HG02938 (cell line): ENCODE data around the gene BOD1L1.

Experiments
- ATAC-seq: cut with Tn5 transposase; IDR thresholded peaks from one replicate; pipeline ENCODE4 v1.9.1; 2021; ENCODE audit warnings: mild to moderate bottlenecking, moderate library complexity; ENCODE audit not compliant: unreplicated experiment

The BOD1L1 gene

DNA sequence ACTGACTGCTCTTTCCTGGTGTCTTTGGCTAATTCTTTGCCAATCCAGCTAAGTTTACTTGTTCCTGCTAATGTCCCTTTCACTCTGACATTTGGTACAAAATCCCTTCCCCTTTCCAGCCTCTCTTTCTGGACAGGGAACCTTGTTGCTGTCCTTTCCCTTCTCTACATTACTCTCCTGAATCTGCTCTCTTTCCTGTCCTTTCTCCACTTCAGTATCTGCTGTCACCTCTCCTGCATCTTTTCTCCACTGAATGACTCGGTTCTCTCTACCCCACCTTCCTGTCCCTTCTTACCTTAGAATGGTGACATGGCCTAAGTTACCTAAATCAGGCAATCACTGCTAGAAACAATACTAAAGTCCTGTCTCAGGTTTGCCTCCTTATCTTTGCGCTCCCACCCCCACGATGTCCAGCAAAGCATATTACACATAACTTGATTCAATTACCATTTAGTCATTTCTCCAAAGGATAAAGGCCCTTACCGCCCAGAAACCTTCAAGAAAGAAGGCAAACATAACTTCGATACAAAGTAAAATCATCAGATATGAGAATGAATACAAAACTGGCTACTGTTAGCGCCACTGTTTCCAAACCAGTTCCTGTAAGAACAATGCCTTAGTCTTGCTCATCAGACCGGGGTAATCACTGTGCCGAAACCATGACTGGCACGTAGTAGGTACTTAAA, 890 bp downstream of the BOD1L1 start:
- ATAC-seq: no peak

DNA sequence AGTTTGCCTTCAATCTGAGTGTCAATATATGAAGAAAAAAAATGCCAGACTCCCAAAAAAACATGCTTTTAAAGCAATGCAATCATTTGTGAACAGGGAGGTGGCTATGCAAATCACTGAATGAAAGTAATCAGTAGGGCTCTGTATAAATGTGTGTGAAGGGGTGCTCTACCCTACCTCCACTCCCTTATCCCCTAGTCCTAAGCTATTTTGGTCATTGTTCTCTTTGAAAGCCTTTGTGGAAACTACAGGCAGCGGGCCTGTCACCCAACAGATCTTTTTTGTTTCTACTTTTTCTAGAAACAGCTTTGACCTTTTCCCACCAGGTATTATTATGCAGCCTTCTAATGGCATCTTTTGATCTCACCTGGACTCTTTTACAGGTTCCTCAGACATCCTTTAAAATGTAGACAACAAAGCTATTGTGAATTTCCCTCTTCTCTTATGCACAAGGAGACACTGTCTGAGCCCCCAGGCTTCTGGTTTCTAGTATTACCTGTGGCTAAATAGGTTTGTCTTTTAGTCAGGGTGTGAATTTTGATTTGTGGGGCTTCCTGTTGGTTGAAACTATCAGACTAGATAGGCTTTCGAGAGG, 9.2 kb downstream of the BOD1L1 start:
- ATAC-seq: no peak

DNA sequence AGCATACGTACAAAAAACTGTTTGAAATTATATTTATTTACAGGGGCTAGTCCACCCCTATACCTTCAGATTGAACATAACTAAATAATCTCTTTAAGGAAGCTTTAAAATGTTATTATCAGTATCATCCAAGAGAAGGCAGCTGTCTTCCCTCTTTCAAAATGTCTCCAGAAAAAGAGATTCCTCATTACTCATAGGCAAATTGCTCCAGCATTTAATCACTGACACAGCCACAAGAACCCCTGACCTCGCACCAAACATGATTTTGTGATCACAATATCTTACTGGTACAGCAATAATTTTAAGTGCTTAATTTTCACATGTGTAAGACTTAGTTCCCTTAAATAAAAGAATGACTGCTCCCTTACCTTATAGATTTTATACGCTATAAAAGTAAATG, 9.7 kb downstream of the BOD1L1 start:
- no peak for ATAC-seq

DNA sequence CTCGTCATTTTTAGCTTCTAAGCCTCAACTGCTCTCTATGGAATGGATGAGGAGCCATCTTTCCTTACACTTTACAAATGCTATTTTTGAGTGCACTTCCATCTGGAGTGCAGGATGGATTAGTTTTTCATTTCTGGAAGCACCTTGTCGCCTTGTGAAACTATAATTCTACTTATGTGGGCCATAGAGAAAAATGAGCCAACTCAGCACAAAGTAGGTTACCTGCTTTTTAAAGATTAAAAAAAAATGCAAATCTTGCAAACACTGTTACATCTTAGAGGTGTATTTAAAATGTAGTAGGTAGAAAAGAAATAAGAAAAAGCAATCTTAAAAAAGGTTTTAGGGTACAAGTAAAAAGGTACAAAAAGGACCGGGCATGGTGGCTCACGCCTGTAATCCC, 10.9 kb downstream of the BOD1L1 start:
- ATAC-seq: no peak

DNA sequence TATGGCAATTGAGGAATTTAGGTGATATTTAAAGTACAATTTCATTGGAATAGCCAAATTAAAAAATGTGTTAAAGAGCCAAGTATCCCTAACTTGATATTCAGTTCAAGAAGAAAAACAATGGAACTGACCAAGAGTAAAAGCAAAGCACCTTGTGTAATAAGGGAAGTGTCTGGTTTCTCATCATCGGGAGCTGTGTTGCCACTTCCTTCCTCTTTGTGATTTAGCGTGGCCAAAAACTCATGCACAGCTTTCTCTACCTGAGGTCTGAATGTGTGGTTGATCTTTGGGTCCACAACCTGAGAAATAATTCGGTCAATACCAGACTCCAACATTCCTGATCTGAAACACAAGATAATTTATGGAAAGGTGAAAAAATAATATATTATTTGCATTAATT, 12.4 kb downstream of the BOD1L1 start:
- ATAC-seq: peak; percentile 43

DNA sequence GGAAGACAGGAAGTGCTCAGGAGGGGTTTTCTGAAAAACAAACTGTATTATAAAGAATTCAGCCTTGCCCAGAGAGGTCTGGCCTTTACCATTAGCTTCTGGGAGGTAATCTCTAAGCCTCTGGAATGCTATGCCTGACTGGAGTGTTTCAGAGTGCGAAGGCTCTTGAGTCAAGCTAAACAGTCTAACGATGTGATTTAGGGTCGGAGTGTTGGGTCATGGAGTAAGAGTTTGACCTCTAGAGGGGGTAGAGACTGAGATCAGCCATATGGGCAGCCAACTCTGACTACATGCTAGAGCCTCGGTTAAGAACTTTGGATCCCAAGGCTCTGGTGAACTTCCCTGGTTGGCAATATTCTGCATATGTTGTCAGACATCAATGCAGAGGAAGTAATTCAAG, 15.0 kb downstream of the BOD1L1 start:
- ATAC-seq: no peak

DNA sequence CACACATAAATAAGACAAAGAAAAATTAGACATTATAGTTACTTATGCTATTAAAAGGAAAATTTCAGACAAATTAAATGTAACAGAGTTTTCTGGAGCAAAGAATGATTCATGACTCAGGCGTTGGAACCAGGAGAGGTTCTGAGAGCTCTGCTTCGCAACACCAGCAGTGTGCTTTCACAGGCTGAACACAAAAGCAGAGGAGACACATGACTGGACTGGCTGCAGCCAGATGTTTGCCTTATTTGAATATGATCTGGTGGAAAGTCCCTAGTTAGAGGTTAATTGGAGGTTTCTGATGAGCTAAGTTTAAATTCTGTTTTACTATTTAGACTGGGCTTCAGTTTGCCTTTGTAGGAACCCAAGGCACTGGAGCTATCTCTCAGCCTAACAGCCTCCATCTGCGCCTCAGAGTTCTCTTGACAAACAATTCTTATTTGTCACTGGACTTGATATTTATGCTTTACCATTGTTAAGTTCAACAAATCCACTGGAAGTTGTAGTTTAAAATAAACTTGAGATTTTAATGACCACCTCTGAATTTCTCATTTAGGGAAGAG, 16.2 kb downstream of the BOD1L1 start:
- ATAC-seq: peak; percentile 98

DNA sequence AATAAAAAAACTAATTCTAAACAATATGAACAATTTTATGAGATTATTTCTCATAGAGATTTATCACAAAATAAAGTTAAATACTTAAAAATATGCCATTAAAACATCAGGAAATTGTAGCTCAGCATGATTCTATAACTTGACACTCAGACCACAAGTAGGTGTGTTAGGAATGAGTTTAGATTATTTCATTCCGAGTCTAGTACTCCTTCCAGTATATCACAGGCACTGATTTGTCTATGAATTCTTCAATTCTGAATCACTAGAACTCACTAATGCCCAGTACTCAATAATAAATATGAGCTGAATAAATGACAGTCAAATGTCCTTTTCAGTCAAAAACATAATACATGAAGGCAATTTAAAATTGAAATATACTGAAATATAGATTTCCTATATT, 22.2 kb downstream of the BOD1L1 start:
- ATAC-seq: no peak

DNA sequence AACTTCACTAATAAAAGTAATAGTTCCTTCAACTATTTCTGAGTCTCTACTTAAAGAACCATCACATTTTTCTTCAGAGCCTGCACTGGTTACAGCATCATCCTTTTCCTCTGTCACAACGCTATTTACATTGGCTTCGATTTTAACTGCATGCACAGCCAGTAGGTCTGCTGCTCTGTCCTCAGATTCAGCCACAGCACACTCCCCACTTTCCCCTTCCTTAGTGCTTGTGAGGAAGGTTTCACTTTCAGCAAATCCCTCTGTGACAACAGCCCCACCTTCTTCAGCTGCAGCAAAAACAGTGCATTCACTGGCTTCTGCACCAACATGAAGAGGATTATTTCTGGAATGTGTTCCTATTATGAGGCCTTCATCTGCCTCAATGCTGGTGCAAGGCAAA, 25.7 kb downstream of the BOD1L1 start:
- ATAC-seq: no peak

DNA sequence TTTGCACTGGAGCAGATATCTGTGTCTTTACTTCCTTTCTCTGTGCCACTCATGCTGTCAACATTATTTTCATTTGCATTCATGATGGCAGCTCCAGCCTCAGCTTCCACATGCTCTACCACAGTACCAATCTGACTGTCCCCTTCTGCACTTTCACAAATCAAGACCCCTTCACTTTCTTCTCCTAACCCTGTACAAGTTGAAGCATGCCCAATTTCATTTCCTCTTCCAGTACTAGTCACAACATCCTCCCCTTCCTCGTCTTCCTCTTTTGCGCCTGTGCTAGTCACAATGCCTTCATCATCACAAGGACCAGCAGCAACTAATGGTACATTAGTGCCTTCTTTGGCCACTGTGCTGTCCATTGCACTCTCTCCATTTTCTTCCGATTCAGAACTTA, 26.5 kb downstream of the BOD1L1 start:
- peak; percentile 65 for ATAC-seq

DNA sequence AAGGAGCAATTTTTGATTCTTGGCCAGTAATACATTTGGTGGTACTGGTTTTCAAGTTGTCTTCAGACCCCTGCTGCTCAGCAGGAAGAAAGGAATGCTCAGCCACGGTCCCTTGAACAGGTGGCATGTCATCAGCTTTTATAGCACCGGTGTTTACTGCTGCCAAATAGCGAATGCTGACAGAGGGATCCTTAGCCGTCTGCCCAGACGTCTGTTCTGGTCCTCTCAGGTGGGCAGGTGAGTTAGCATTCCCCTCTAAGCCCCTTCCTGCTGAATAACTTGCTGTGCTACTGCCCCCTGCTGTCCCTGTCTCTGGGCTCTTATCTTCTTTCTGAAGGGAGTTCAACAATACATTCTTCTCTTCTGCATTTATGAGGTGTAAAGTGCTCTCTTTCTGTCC, 28.4 kb downstream of the BOD1L1 start:
- no peak for ATAC-seq

DNA sequence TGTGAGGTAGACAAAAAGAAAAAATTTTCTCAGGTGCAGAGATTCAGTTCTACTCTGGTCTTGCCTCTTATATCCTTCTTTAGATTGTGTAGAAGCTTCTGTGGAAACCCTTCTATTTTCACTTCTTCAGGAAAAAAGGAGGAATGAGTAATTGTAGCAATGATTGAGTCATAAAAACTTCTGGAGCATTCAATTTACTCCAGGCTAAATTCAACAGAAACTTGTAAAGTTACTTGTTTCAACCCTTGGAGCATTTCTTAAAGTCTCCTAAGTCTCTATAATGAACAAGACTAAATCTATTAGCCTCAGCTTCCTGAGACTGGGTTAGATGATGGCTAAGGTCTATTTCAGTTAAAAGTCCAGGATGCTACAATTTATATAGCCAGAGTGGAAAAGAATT, 29.9 kb downstream of the BOD1L1 start:
- ATAC-seq: no peak

DNA sequence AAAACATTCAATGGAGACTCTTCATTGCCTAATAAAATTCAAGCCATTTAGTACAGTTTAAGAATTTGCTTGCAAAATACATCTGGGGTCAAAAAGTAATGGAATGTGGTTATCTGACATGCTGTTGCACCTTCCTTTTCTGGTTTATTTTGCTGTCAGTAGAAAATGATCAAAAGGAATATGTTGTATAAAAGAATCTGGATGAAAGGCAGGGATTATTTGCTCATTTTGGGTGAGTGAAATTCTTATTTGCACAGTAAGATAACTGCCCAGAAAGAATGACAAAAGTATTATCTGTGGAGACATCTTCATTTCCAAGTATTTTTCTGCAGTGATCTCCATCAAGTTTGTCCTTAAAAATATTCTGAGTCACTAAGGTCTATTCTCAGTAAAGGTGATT, 30.4 kb downstream of the BOD1L1 start:
- no peak for ATAC-seq

DNA sequence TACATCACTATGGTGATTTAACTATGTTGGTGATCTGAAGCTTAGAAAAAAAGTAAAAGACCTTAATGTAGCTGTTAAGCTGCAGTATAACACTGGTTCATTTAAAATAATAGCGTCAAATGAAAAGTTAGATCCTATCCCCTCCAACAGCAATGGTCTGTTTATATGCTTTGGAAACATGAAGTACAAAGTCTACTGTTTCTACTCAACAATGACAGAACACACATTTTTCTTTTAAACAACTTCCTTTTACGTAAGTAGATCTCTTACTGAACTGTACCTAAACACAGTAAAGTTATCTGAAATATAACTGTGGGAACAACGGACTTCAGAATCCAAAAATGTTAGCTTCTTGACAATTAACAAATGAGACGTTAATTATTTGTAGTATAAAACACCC, 35.3 kb downstream of the BOD1L1 start:
- no peak for ATAC-seq

DNA sequence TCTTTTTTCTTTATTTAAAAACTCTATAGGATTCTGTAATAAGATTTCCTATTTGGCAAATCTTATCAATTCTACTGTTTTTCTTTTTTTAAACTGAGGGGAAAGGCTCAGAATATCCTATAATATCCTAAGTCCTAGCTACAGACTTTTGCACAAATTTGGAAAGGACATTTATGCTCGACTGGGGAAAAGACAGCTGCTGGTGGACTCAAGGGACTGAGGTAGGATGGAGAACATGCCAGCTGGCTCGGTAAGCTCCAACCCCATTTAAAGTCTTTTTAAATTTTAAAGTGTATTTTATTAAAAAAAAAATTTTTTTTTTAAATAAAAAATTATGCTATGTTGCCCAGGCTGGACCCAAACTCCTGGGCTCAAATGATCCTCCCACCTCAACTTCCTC, 36.8 kb downstream of the BOD1L1 start:
- no peak for ATAC-seq

DNA sequence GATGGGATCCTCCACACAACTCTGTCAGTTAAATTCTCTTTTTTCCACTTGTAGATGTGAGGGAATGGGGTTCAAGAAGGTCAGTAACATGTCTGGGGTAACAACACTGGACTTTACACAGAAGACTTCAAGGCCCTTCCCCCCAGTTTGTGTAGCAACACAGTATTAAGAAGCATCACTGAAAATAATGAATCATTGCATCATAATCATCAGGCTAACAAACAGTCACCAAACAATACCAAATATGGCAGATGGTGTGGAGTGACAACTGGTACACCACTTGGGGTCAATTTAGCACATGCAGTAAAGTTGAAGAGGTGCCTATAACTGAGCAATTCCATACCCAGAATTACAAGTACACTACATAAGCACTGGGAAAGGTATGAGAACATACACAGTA, 38.6 kb downstream of the BOD1L1 start:
- ATAC-seq: no peak

DNA sequence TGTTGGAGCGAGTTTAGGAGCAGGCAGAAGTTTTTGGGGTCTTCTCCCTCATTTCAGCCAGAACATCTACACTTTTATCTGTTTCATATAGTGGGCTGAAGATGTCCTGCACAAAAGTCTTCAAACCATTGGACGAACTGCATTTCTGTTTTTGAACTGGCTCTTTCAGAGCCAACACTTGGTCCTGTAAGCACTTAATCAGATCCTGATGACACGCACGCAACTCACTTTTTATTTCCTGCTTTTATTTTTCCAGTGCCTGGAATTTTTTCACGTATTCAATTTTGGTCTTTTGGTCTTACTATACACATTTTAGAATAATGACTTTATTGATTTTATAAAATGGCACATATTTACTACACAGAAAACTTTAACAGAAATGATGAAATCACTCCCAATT, 43.0 kb downstream of the BOD1L1 start:
- no peak for ATAC-seq

DNA sequence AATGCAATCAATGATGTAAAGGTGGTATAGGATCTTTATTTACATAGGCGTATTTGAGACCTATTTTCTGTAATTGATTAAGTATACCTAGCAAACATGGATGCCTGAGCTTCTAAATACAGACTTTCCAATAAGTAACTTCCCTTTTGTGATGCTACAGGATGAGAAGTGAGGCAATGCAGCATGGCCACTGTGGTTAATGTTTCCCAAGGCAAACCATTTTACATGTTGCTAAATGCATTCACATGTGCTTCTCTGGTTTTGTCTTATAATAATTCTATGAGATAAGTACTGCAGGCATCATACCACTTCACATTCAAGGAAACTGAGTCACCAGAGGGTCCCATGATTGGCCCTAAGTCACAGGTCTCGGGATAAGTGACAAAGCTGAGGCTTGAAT, 47.5 kb downstream of the BOD1L1 start:
- no peak for ATAC-seq

DNA sequence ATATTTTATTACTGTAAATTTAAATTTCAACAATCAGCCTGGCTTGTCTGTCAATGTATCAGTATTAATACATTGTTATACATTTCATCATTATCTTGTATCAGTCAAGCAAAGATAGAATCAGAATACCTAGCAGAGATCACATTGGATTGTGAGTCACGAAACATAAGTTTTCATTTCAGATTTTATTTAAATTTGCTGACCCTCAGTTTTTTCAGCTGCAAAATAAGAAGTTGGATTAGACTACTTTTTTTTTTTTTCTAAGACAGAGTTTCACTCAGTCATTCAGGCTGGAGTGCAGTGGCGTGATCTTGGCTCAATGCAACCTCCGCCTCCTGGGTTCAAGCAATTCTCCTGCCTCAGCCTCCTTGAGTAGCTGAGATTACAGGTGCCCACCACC, 49.9 kb downstream of the BOD1L1 start:
- no peak for ATAC-seq

DNA sequence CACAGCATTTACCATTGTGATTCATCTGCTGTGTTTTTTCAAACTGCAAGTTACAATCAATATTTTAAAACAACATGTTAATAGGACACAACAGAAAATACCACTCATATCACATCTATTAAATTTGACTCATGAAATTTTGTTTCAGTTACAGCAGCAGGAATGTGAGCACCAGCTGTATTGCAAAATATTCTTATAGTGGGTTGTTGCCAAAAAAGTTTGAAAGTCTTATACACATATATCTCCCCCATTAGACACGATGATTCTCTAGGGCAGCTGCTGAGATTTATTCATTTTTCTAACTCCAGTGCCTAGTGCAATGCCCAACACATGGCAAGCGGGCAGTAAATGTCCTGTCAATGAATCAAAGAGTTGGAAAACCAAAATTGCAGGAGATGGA, 56.6 kb downstream of the BOD1L1 start:
- ATAC-seq: no peak

DNA sequence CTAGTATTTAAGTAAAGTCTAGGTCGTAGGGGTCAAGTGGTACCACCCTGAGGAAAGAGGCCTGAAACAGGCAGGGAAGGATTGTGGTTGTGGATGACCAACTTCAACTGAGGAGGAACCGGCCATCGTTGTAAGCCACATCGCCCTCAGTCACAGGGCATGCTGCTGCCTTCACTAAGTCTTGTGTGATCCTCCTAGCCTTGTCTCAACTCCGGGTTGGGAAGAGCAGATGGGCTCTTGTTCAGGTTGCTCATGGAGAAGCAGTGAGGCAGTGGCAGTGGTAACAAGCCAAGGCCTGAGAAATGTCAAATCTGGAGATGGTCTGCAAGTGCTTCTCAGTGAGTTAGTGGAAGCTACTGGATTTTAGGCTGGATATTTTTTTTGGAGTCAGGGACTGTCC, 60.4 kb downstream of the BOD1L1 start:
- no peak for ATAC-seq

DNA sequence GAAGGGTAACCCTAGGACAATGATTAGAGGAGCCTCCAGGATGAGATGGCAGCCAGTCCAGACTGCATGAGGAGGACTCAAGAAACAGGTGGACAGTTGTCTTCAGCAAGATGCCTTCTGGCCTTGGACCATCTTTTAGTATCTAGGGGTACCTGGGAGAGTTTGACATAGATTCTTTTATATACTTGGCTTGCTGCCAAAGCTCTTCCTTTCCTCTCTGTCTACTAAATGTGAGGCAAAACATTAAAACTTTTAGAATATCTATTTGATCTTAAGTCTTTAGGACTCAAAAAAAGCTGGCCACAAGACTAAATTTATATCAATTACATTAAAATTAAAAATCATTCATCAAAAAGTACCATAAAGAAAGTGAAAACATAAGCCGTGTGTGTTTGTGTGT, 64.6 kb downstream of the BOD1L1 start:
- no peak for ATAC-seq

DNA sequence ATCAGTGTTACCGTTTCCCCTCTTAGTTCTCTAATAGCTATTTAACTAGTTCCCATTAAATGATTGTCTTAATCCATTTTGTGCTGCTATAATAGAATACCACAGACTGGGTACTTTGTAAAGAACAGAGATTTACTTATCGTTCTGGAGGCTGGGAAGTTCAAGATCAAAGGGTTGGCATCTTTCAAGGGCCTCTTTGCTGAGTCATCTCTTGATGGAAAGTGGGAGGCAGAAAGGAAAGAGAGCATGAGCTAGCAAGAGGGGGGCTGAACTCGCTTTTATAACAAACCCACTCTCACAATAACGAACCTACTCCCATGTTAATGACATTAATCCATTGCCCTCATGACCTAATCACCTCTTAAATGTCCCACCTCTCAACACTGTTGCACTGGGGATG, 65.9 kb downstream of the BOD1L1 start:
- no peak for ATAC-seq
